Stimulated activated CD4-positive, alpha-beta T cell treated with anti-CD3 and anti-CD28 coated beads, Interleukin-12 subunit alpha, Interleukin-12 subunit beta, amount 100 ng/mL, for 4 hours (primary cell): ENCODE data around the gene PLXDC1.
"Not testable (repeated sequence)": the region's sequence is repeated elsewhere in the genome, so short reads cannot be mapped to it uniquely, and the experiment has no call there.

Source experiments
- DNase-seq: peaks from one replicate; pipeline ENCODE4 v3.0.0-alpha.2; 2020

The PLXDC1 gene

GRCh38 chr17:39151943-39152818 is 744 bp upstream of the PLXDC1 start:
- DNase-seq, result no peak

- DNase-seq, result no peak
Measured at GRCh38 chr17:39150795-39151149, 665 bp downstream of the PLXDC1 start.

GRCh38 chr17:39150104-39150634 is 1.3 kb downstream of the PLXDC1 start:
- no peak for DNase-seq

- no peak for DNase-seq
Measured at GRCh38 chr17:39147221-39148185, 3.9 kb downstream of the PLXDC1 start.

- DNase-seq, result no peak
Measured at GRCh38 chr17:39146273-39146672, 5.2 kb downstream of the PLXDC1 start.

GRCh38 chr17:39145143-39145542 is 6.3 kb downstream of the PLXDC1 start:
- no peak for DNase-seq

GRCh38 chr17:39144416-39144840 is 7.0 kb downstream of the PLXDC1 start:
- DNase-seq, result no peak

- DNase-seq, result no peak
Measured at GRCh38 chr17:39143552-39144093, 7.8 kb downstream of the PLXDC1 start.

- no peak for DNase-seq
Measured at GRCh38 chr17:39141915-39142664, 9.3 kb downstream of the PLXDC1 start.

GRCh38 chr17:39141294-39141693 is 10.1 kb downstream of the PLXDC1 start:
- no peak for DNase-seq

GRCh38 chr17:39139561-39139960 is 11.9 kb downstream of the PLXDC1 start:
- DNase-seq, result no peak

- no peak for DNase-seq
Measured at GRCh38 chr17:39139161-39139511, 12.3 kb downstream of the PLXDC1 start.

GRCh38 chr17:39138431-39139160 is 12.8 kb downstream of the PLXDC1 start:
- no peak for DNase-seq

- DNase-seq, result no peak
Measured at GRCh38 chr17:39134878-39135277, 16.6 kb downstream of the PLXDC1 start.

GRCh38 chr17:39132192-39132610 is 19.2 kb downstream of the PLXDC1 start:
- no peak for DNase-seq

- DNase-seq, result no peak
Measured at GRCh38 chr17:39131616-39132015, 19.8 kb downstream of the PLXDC1 start.

- DNase-seq, result no peak
Measured at GRCh38 chr17:39130205-39130604, 21.2 kb downstream of the PLXDC1 start.

- not testable (repeated sequence) for DNase-seq
Measured at GRCh38 chr17:39129544-39129943, 21.9 kb downstream of the PLXDC1 start.

- no peak for DNase-seq
Measured at GRCh38 chr17:39126436-39126835, 25.0 kb downstream of the PLXDC1 start.

GRCh38 chr17:39125143-39125875 is 26.1 kb downstream of the PLXDC1 start:
- DNase-seq, result no peak

GRCh38 chr17:39123627-39124026 is 27.8 kb downstream of the PLXDC1 start:
- DNase-seq, result no peak
